ENCODE measurements around the gene C9orf40.

Gene C9orf40

GRCh38 chr9:74935008-74935407 lies 17.7 kb downstream of the C9orf40 start:
- DNase-seq: no peak

- no peak for DNase-seq
Observed at GRCh38 chr9:74921737-74922136, 31.0 kb downstream of the C9orf40 start.

- DNase-seq: no peak
Observed at GRCh38 chr9:74920944-74921626, 31.6 kb downstream of the C9orf40 start.

GRCh38 chr9:74910036-74910435 lies 42.7 kb downstream of the C9orf40 start:
- DNase-seq: no peak

- no peak for DNase-seq
Observed at GRCh38 chr9:74908665-74909064, 44.0 kb downstream of the C9orf40 start.

- no peak for DNase-seq
Observed at GRCh38 chr9:74907085-74907484, 45.6 kb downstream of the C9orf40 start.

GRCh38 chr9:74901001-74901400 lies 51.7 kb downstream of the C9orf40 start:
- no peak for DNase-seq
